GM18907 (cell line): ENCODE results near the gene BAIAP3.

Experiments used
- ATAC-seq: cut with Tn5 transposase; IDR thresholded peaks from one replicate; pipeline ENCODE4 v1.9.1; 2021; ENCODE audit warnings: mild to moderate bottlenecking, moderate library complexity; ENCODE audit not compliant: unreplicated experiment

BAIAP3 gene

DNA sequence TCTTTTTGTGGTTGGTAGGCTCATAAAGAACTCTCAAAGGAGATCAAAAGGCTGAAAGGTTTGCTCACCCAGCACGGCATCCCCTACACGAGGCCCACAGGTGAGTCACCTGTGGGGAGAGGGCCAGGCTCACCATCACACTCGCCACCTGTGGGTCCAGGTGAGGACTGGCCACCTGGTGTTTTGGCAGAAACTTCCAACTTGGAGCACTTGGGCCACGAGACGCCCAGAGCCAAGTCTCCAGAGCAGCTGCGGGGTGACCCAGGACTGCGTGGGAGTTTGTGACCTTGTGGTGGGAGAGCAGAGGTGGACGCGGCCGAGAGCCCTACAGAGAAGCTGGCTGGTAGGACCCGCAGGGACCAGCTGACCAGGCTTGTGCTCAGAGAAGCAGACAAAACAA, 29.4 kb downstream of the BAIAP3 start:
- ATAC-seq = no peak

GRCh38 chr16:1363501-1364041, 30.1 kb downstream of the BAIAP3 start:
- ATAC-seq = no peak

DNA sequence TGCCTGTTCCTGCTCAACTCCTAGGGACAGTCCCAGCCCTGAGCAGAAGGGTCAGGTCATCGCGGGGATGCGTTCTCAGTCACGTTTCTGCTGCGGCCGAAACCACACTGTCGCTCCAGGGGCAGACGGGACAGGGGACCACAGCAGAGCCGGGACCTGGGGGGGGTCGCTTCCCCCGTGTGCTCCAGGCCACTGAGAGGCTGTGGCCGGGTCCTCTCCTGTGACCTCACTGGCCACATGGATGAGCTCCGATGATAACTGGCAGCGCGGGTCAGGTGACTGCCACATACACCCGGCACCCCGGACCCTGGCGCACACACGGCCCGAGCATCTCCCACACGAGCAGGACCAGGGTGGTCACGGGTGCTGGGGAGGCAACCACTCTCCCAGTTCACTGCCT, 31.1 kb downstream of the BAIAP3 start:
- no peak for ATAC-seq

DNA sequence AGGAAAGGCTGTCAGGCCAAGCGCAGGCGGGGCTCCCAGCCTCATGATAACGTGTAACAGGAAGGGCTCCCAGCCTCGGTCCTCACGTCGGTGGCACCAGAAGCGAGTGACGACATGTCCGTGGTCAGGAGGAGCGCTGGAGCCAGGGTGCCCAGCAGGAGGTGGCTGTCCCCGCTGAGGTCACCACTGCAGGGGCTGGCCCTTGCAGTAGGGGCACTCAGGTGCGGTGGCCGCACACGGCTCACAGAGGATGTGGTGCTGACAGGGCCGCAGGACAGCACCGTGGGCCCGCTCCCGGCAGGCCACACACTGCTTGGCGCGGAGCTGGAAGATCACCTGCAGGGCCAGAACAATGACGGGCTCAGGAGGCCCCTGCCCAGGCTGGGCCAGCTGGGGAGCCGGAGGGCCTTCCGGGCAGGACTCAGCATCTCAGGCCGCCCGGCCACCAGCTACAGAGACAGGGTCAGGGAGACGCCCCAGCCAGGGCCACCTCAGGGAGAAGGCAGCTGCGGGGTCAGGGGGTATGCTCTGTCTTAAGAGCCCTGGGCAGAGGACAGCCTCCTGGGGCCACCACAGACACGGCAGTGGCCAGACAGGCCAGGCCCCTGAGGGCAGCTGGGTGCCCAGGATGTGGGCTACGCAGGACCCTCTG, 32.7 kb downstream of the BAIAP3 start:
- no peak for ATAC-seq

DNA sequence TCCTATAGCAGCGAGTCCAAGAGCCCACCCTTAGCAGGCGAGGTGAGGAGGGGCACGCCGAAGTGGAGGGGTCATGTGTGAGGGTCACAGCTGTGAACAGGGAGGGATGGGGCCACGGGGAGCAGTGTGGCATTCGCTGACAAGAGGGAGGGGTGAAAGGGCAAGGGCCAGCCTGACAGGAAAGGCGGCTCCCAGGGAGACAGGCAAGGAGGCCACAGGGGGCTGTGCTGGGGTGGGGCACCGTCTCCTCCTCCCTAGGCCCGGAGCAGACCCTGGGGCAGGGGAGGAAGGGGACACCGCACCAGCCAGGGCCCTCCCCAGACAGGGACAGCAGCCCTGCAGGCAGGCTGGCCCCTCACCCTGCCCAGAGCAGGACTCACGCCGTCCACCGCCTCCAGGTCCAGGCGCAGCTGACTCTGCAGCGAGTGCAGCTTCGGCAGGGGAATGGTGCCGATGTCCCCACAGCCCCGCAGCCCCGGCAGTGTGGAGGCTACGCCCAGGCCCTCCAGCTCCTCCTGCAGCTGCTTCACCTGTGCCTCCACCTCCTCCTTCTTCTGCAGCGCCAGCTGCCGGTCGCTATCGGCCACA, 33.4 kb downstream of the BAIAP3 start:
- ATAC-seq = no peak

- no peak for ATAC-seq
Observed at GRCh38 chr16:1367486-1368174, 34.2 kb downstream of the BAIAP3 start.

- ATAC-seq = no peak
Observed at GRCh38 chr16:1371054-1371978, 37.9 kb downstream of the BAIAP3 start.

DNA sequence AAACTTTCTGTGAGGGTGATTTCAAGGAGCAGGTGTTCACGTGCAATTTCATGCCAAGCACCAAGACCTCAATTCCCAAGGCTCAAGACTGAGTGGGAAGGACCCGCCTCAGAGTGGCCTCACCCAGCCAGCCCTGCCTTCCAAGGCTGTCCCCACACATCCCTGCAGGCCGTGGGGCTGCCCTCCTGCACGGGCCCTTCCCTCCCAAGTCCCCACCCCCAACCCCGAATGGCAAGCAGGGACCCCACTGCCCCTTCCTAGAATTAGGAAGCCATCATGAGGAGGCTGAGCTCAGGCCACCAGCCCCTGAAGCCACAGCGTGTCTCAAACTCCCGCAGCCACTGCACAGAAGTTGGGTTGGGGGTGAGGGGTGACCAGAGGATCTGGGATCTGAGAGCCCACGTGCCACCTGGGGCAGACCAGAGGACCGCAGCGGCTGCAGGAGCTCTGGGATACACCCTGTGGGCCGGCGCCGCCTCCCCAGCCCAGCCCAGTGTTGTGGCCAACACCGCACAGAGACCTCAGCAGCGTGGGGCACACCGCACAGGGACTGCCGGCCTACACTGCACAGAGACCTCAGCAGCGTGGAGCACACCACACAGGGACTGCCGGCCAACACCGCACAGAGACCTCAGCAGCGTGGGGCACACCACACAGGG, 39.0 kb downstream of the BAIAP3 start:
- no peak for ATAC-seq

DNA sequence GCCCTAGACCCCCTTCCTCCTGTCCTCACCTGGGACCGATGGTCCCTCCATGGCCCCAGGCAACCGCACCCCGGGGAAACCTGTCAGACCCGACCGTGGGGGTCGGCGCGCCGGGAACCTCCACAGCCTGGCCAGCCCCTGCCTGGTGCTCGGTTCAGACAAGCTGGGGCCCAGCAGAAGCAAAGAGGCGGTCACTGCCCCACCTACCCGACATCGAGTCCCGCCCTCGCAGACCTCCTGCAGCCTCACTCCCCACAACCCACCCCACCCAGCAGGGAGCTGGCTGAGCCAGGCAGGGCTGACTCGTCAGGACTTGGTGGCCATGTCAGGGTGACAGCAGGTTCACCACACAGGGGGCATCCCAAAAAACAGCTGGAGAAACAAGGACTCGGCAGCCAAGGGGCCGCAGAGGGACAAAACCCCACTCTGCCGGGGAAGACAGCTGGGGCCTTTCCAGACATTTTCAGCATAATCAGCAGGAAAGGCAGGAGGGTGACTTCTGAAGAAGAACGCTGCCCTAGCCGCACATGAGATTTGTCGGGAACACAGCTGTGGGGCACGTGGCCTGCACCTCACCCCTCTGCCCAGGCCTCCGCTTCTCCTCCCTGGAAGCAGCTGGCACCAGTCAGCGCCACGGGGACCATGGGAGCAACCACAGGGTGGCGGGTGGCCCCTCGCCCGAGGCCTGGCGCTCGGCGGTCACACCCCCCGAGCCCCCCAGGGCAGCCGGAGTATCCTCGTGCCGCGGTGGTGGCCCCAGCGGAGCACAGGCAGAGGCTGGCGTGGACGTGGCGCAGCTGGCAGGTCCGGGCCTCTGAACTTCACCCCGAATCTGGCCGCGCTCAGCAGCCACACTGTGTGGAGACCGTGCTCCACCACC, 41.2 kb downstream of the BAIAP3 start:
- ATAC-seq = no peak

GRCh38 chr16:1375298-1375640, 41.8 kb downstream of the BAIAP3 start:
- no peak for ATAC-seq

GRCh38 chr16:1375741-1376410, 42.4 kb downstream of the BAIAP3 start:
- ATAC-seq = no peak

DNA sequence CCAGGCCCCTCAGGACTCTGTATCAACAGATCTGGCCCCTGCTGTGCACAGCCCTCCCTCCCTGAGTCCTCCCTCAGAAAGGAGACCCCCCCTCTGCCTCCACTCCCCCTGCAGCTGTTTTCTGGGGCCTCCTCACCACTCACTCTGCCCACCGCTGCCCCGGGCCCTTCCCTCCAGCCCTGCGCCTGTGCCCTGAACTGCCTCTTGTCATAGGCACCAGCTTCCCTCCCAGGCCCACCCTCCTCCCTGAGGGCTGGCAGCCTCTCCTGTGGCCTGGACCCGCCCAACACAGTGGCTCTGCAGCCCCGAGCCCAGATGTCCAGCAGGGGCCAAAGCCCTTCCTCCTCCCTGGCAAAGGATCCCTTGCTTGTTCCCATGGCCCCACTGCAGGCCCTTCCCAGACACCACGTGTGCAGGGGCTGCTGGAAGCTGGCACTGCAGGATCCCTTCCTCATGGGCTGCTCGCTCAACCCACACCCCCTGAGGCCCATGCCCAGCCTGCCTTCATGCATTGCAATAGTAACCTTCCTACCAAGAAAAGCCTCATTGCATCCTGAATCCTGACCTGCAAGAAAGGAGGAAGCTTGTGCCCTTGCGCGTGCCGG, 44.1 kb downstream of the BAIAP3 start:
- no peak for ATAC-seq

DNA sequence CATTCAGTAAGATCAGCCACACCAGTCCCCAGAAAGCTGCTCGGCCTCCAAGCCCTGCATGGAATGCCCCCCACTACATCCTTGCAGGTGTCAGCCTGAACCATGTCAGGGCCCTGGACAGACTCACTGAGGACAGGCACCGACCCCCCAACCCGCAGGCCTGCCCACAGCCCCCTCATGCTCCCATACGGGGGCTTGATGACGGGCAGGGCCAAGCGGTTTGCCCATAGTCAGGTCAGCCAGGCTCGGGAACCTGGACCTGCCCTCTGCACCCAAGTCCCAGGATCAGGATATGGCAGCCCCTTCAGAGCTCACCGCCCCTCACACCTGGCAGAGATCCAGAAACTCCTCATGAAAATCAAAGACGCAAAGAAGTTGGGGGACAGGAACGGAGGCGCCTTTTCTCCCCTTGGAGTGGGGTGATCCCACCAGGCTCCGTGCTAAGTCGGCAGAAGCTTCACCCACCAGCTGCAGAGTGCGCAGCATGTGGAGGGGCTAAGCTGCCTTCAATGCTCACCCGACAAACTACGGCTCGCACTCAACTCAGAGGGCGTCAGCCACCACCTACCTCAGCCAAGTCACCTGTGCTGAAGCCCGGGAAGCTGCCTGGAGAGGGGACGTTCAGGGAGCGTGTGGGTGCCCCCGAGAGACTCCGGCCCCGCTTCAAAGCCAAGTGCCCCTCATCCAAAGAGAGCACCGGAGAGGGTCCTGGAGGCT, 44.8 kb downstream of the BAIAP3 start:
- peak; percentile 4 for ATAC-seq

DNA sequence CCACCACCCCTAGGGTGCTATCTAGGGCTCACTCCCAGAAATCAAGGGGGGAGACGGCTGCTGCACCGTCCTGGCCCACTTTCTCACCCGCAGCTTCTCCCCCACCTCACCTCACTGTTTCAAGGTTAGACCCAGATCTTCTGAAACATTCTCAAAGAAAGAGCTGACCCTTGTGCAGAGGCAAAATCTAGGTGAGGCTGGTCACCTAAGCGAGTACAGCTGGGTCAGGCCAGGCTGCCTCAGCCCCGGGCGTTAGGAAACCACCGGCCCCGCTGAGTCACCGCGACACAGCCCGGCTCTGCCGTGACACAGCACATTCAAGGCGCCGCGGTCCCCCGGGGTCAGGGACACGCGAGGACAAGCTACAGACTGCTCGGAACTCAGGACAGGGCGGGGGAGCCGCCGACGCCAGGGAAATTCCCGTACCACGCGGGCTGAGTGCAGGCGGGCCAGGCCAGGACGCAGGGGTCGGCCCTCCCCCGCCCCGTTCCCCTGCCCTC, 45.4 kb downstream of the BAIAP3 start:
- ATAC-seq = peak; percentile 44

GRCh38 chr16:1379304-1380076, 46.0 kb downstream of the BAIAP3 start:
- ATAC-seq = peak; percentile 46

- no peak for ATAC-seq
Observed at GRCh38 chr16:1380195-1380594, 46.8 kb downstream of the BAIAP3 start.
